Measurements from ENCODE around the gene ALG1. TPM values are rescaled to one million over a fixed set of nuclear protein-coding genes. Genes with fewer than 3 reads are reported as not detected.
"Not testable (repeated sequence)": the region's sequence is repeated elsewhere in the genome, so short reads cannot be mapped to it uniquely, and the experiment has no call there.

ALG1 gene
- polyA plus RNA-seq, 1 donor (not counting 4 experiments of a cell fraction or from before 2014, with no cell fraction given), result 25.8 TPM

- H4K20me1 ChIP-seq (ENCODE audit: control insufficient read depth, extremely low read depth, insufficient read depth, low read length), result no peaks in the 10 kb centered on the region
- H3K27me3 ChIP-seq (ENCODE audit: control insufficient read depth, extremely low read depth, insufficient read depth, low read length), result no peaks in the 10 kb centered on the region
- no peak for TF ChIP-seq EZH2 (IDR thresholded peaks at IDR 0.05; ENCODE audit: low read length)
- TF ChIP-seq CTCF (optimal IDR thresholded peaks at IDR 0.05 in 1 of 3, IDR thresholded peaks at IDR 0.05 in 1 of 3, conservative IDR thresholded peaks at IDR 0.05 in 1 of 3; ENCODE audit: extremely low read depth in 1 of 3, insufficient read depth in 2 of 3, low read length in 3 of 3), result no peak
- H2AFZ ChIP-seq (ENCODE audit: control insufficient read depth, low read length), result no peak overlapping the region
- H3K79me2 ChIP-seq (ENCODE audit: control insufficient read depth, insufficient read depth, low read length), result peaks cover 9% of the 10 kb centered on the region
- no peak overlapping the region for H3K4me2 ChIP-seq (ENCODE audit: control insufficient read depth, extremely low read depth, insufficient read depth, low read depth, low read length)
- H3K36me3 ChIP-seq (ENCODE audit: control insufficient read depth in 2 of 2, extremely low read depth in 1 of 2, insufficient read depth in 2 of 2, low read length in 2 of 2), result peaks cover 11 to 24% of the 10 kb centered on the region in 2 experiments
- H3K9me1 ChIP-seq (ENCODE audit: control insufficient read depth, extremely low read depth, insufficient read depth, low read length), result no peaks in the 10 kb centered on the region
- no peak overlapping the region for H3K9ac ChIP-seq (ENCODE audit: control insufficient read depth, extremely low read depth, insufficient read depth, low read length)
- peaks cover 7% of the 10 kb centered on the region for H3K4me1 ChIP-seq (ENCODE audit: control insufficient read depth, extremely low read depth, insufficient read depth, low read length)
- DNase-seq (ENCODE audit: low read depth, low spot score) (no peak), FAIRE-seq (no peak)
- no peak overlapping the region for H3K4me3 ChIP-seq (ENCODE audit: control insufficient read depth in 2 of 3, extremely low read depth in 1 of 3, insufficient read depth in 2 of 3, low read depth in 1 of 3, low read length in 3 of 3)
- no peaks in the 10 kb centered on the region for H3K9me3 ChIP-seq (ENCODE audit: control insufficient read depth, low read depth, low read length)
- no peak overlapping the region for H3K27ac ChIP-seq (ENCODE audit: control insufficient read depth, insufficient read depth, low read length)
- dilution Hi-C loops (cut with MboI; ENCODE audit: extremely low pct_ligation_motif_present, low sequenced_read_pairs), result no loop called here
Observed at GRCh38 chr16:5077304-5077703, 5.7 kb downstream of the ALG1 start.

GRCh38 chr16:5078626-5079025 lies 7.0 kb downstream of the ALG1 start:
- H3K9me1 ChIP-seq (ENCODE audit: control insufficient read depth, extremely low read depth, insufficient read depth, low read length), result no peaks in the 10 kb centered on the region
- H3K27ac ChIP-seq (ENCODE audit: control insufficient read depth, insufficient read depth, low read length), result no peak overlapping the region
- no peak for TF ChIP-seq EZH2 (IDR thresholded peaks at IDR 0.05; ENCODE audit: low read length)
- TF ChIP-seq CTCF (optimal IDR thresholded peaks at IDR 0.05 in 1 of 3, IDR thresholded peaks at IDR 0.05 in 1 of 3, conservative IDR thresholded peaks at IDR 0.05 in 1 of 3; ENCODE audit: extremely low read depth in 1 of 3, insufficient read depth in 2 of 3, low read length in 3 of 3), result no peak
- H3K79me2 ChIP-seq (ENCODE audit: control insufficient read depth, insufficient read depth, low read length), result peaks cover 2% of the 10 kb centered on the region
- dilution Hi-C loops (cut with MboI; ENCODE audit: extremely low pct_ligation_motif_present, low sequenced_read_pairs), result no loop called here
- no peak overlapping the region for H3K9ac ChIP-seq (ENCODE audit: control insufficient read depth, extremely low read depth, insufficient read depth, low read length)
- H2AFZ ChIP-seq (ENCODE audit: control insufficient read depth, low read length), result no peak overlapping the region
- no peak for DNase-seq (ENCODE audit: low read depth, low spot score)
- H4K20me1 ChIP-seq (ENCODE audit: control insufficient read depth, extremely low read depth, insufficient read depth, low read length), result no peaks in the 10 kb centered on the region
- H3K4me3 ChIP-seq (ENCODE audit: control insufficient read depth in 2 of 3, extremely low read depth in 1 of 3, insufficient read depth in 2 of 3, low read depth in 1 of 3, low read length in 3 of 3), result no peak overlapping the region
- peaks cover 16 to 24% of the 10 kb centered on the region in 2 experiments for H3K36me3 ChIP-seq (ENCODE audit: control insufficient read depth in 2 of 2, extremely low read depth in 1 of 2, insufficient read depth in 2 of 2, low read length in 2 of 2)
- H3K27me3 ChIP-seq (ENCODE audit: control insufficient read depth, extremely low read depth, insufficient read depth, low read length), result no peaks in the 10 kb centered on the region
- no peaks in the 10 kb centered on the region for H3K4me1 ChIP-seq (ENCODE audit: control insufficient read depth, extremely low read depth, insufficient read depth, low read length)
- no peaks in the 10 kb centered on the region for H3K9me3 ChIP-seq (ENCODE audit: control insufficient read depth, low read depth, low read length)
- FAIRE-seq, result no peak
- no peak overlapping the region for H3K4me2 ChIP-seq (ENCODE audit: control insufficient read depth, extremely low read depth, insufficient read depth, low read depth, low read length)

- H3K9me1 ChIP-seq (ENCODE audit: control insufficient read depth, extremely low read depth, insufficient read depth, low read length); FAIRE-seq; H3K9me3 ChIP-seq (ENCODE audit: control insufficient read depth, low read depth, low read length); dilution Hi-C loops (cut with MboI; ENCODE audit: extremely low pct_ligation_motif_present, low sequenced_read_pairs); H3K4me3 ChIP-seq (ENCODE audit: control insufficient read depth in 2 of 3, extremely low read depth in 1 of 3, insufficient read depth in 2 of 3, low read depth in 1 of 3, low read length in 3 of 3); H2AFZ ChIP-seq (ENCODE audit: control insufficient read depth, low read length); H3K4me2 ChIP-seq (ENCODE audit: control insufficient read depth, extremely low read depth, insufficient read depth, low read depth, low read length); H3K9ac ChIP-seq (ENCODE audit: control insufficient read depth, extremely low read depth, insufficient read depth, low read length); DNase-seq (ENCODE audit: low read depth, low spot score); H3K27me3 ChIP-seq (ENCODE audit: control insufficient read depth, extremely low read depth, insufficient read depth, low read length); H3K27ac ChIP-seq (ENCODE audit: control insufficient read depth, insufficient read depth, low read length); H4K20me1 ChIP-seq (ENCODE audit: control insufficient read depth, extremely low read depth, insufficient read depth, low read length); H3K79me2 ChIP-seq (ENCODE audit: control insufficient read depth, insufficient read depth, low read length); H3K4me1 ChIP-seq (ENCODE audit: control insufficient read depth, extremely low read depth, insufficient read depth, low read length): not testable (repeated sequence)
- H3K36me3 ChIP-seq (ENCODE audit: control insufficient read depth in 2 of 2, extremely low read depth in 1 of 2, insufficient read depth in 2 of 2, low read length in 2 of 2), result peaks cover 14 to 15% of the 10 kb centered on the region in 2 experiments
Observed at GRCh38 chr16:5080461-5080860, 8.8 kb downstream of the ALG1 start.

- FAIRE-seq; H3K4me3 ChIP-seq (ENCODE audit: control insufficient read depth in 2 of 3, extremely low read depth in 1 of 3, insufficient read depth in 2 of 3, low read depth in 1 of 3, low read length in 3 of 3); H3K27me3 ChIP-seq (ENCODE audit: control insufficient read depth, extremely low read depth, insufficient read depth, low read length); H2AFZ ChIP-seq (ENCODE audit: control insufficient read depth, low read length); H3K9ac ChIP-seq (ENCODE audit: control insufficient read depth, extremely low read depth, insufficient read depth, low read length); dilution Hi-C loops (cut with MboI; ENCODE audit: extremely low pct_ligation_motif_present, low sequenced_read_pairs); H3K4me2 ChIP-seq (ENCODE audit: control insufficient read depth, extremely low read depth, insufficient read depth, low read depth, low read length); H3K9me3 ChIP-seq (ENCODE audit: control insufficient read depth, low read depth, low read length); H3K4me1 ChIP-seq (ENCODE audit: control insufficient read depth, extremely low read depth, insufficient read depth, low read length); H3K79me2 ChIP-seq (ENCODE audit: control insufficient read depth, insufficient read depth, low read length); DNase-seq (ENCODE audit: low read depth, low spot score); H4K20me1 ChIP-seq (ENCODE audit: control insufficient read depth, extremely low read depth, insufficient read depth, low read length); H3K27ac ChIP-seq (ENCODE audit: control insufficient read depth, insufficient read depth, low read length); H3K9me1 ChIP-seq (ENCODE audit: control insufficient read depth, extremely low read depth, insufficient read depth, low read length): not testable (repeated sequence)
- peaks cover 9 to 10% of the 10 kb centered on the region in 2 experiments for H3K36me3 ChIP-seq (ENCODE audit: control insufficient read depth in 2 of 2, extremely low read depth in 1 of 2, insufficient read depth in 2 of 2, low read length in 2 of 2)
Observed at GRCh38 chr16:5080996-5081395, 9.4 kb downstream of the ALG1 start.

All from keratinocyte (primary cell).